ENCODE measurements around the gene TMEM59. TPM values are rescaled to one million over a fixed set of nuclear protein-coding genes. Genes with fewer than 3 reads are reported as not detected.
"Not testable (repeated sequence)": the region's sequence is repeated elsewhere in the genome, so short reads cannot be mapped to it uniquely, and the experiment has no call there.

TMEM59 gene
- total RNA-seq, 1 donor from 2014 or later, result 103 TPM

- ChIA-PET CTCF (no interaction called here), POLR2A (interaction anchor here (0.6 kb wide), 1 partner anchor 75 kb away, joined by 3 read pairs; no protein-coding TSS in a partner anchor)
- no peak for TF ChIP-seq CTCF (IDR thresholded peaks at IDR 0.05)
- Mint-ChIP-seq H3K27ac (no peak overlapping the region), H3K4me1 (peaks cover 9% of the 10 kb centered on the region), H3K9me3 (no peaks in the 10 kb centered on the region), H3K27me3 (no peaks in the 10 kb centered on the region), H3K36me3 (ENCODE audit: low read depth) (peaks cover 34% of the 10 kb centered on the region), H3K4me3 (no peak overlapping the region)
- no peak for ATAC-seq (ENCODE audit: low read depth)
- DNase-seq, result no peak
- intact Hi-C loops (cut with micrococcal nuclease), result no loop called here
Measured at GRCh38 chr1:54027848-54028247, 25.2 kb downstream of the TMEM59 start.

GRCh38 chr1:54024811-54025210 is 28.2 kb downstream of the TMEM59 start:
- H3K4me3 Mint-ChIP-seq; H3K9me3 Mint-ChIP-seq; H3K27ac Mint-ChIP-seq; intact Hi-C loops (cut with micrococcal nuclease); H3K36me3 Mint-ChIP-seq (ENCODE audit: low read depth); H3K27me3 Mint-ChIP-seq; H3K4me1 Mint-ChIP-seq; POLR2A ChIA-PET; CTCF ChIA-PET; DNase-seq; ATAC-seq (ENCODE audit: low read depth): not testable (repeated sequence)

GRCh38 chr1:54024358-54024757 is 28.6 kb downstream of the TMEM59 start:
- Mint-ChIP-seq H3K36me3 (ENCODE audit: low read depth) (peaks cover 4% of the 10 kb centered on the region), H3K27ac (no peak overlapping the region), H3K4me3 (no peak overlapping the region), H3K9me3 (no peaks in the 10 kb centered on the region), H3K4me1 (no peaks in the 10 kb centered on the region), H3K27me3 (no peaks in the 10 kb centered on the region)
- ATAC-seq (ENCODE audit: low read depth) (no peak), DNase-seq (no peak)
- intact Hi-C loops (cut with micrococcal nuclease), result no loop called here
- no peak for TF ChIP-seq CTCF (IDR thresholded peaks at IDR 0.05)
- CTCF ChIA-PET, result no interaction called here
- POLR2A ChIA-PET, result no interaction called here

- H3K36me3 Mint-ChIP-seq (ENCODE audit: low read depth); H3K4me3 Mint-ChIP-seq; H3K27ac Mint-ChIP-seq; DNase-seq; H3K27me3 Mint-ChIP-seq; POLR2A ChIA-PET; CTCF ChIA-PET; ATAC-seq (ENCODE audit: low read depth); H3K4me1 Mint-ChIP-seq; intact Hi-C loops (cut with micrococcal nuclease); H3K9me3 Mint-ChIP-seq: not testable (repeated sequence)
Measured at GRCh38 chr1:54019562-54020176, 33.3 kb downstream of the TMEM59 start.

- H3K27ac Mint-ChIP-seq, result no peak overlapping the region
- POLR2A ChIA-PET, result no interaction called here
- H3K4me1 Mint-ChIP-seq, result no peaks in the 10 kb centered on the region
- intact Hi-C loops (cut with micrococcal nuclease), result no loop called here
- peaks cover 5% of the 10 kb centered on the region for H3K27me3 Mint-ChIP-seq
- ATAC-seq (ENCODE audit: low read depth) (no peak), DNase-seq (no peak)
- CTCF ChIA-PET, result no interaction called here
- H3K36me3 Mint-ChIP-seq (ENCODE audit: low read depth), result no peaks in the 10 kb centered on the region
- no peak for TF ChIP-seq CTCF (IDR thresholded peaks at IDR 0.05)
- H3K9me3 Mint-ChIP-seq, result no peaks in the 10 kb centered on the region
- no peak overlapping the region for H3K4me3 Mint-ChIP-seq
Measured at GRCh38 chr1:54018635-54019034, 34.4 kb downstream of the TMEM59 start.

GRCh38 chr1:54017979-54018378 is 35.0 kb downstream of the TMEM59 start, which contains the start of gene LDLRAD1:
Gene LDLRAD1 (minus strand): TSS chr1:54018186. CDS start chr1:54018112, 74 bp downstream.
- Mint-ChIP-seq H3K27me3 (peaks cover 7% of the 10 kb centered on the region), H3K9me3 (no peaks in the 10 kb centered on the region), H3K4me3 (no peak within 1 kb of the TSS), H3K36me3 (ENCODE audit: low read depth) (no peaks in the 10 kb centered on the region), H3K27ac (no peak within 1 kb of the TSS), H3K4me1 (no peaks in the 10 kb centered on the region)
- no peak for TF ChIP-seq CTCF (IDR thresholded peaks at IDR 0.05)
- ChIA-PET CTCF (no interaction called here), POLR2A (no interaction called here)
- ATAC-seq (ENCODE audit: low read depth), result no peak
- intact Hi-C loops (cut with micrococcal nuclease), result no loop called here
- no peak for DNase-seq
